Astrocyte of the cerebellum (primary cell): ENCODE data around the gene WWOX.

Experiments
- DNase-seq: peaks from one replicate; pipeline ENCODE4 v3.0.0-alpha.2; 2011; ENCODE audit warnings: low read depth
- H3K4me3 ChIP-seq: 2 replicates; pipeline ENCODE4 v1.5.1; 2011; ENCODE audit warnings: mild to moderate bottlenecking, low read depth, low read length, moderate library complexity
- CTCF ChIP-seq: IDR thresholded peaks from 2 replicates; pipeline ENCODE4 v1.5.1; 2012; ENCODE audit warnings: low read length, low read depth, moderate library complexity, mild to moderate bottlenecking; ENCODE audit errors: missing control alignments
- in situ Hi-C: cut with HindIII; loops from 2 replicates; pipeline ENCODE4 v1.10.0; 2017; ENCODE audit warnings: low sequenced_read_pairs

The WWOX gene

GRCh38 chr16:78487471-78487870 lies 388.0 kb downstream of the WWOX start:
- no peak overlapping the region for H3K4me3 ChIP-seq
- no peak for TF ChIP-seq CTCF
- in situ Hi-C loops: no loop called here
- DNase-seq: no peak

GRCh38 chr16:78489072-78489471 lies 389.6 kb downstream of the WWOX start:
- DNase-seq: no peak
- TF ChIP-seq CTCF: no peak

GRCh38 chr16:78489631-78490030 lies 390.2 kb downstream of the WWOX start:
- no peak for TF ChIP-seq CTCF
- DNase-seq: no peak
- no peak overlapping the region for H3K4me3 ChIP-seq
- in situ Hi-C loops: no loop called here

More at GRCh38 chr16:78489072-78489471, 389.6 kb downstream of the WWOX start:
- in situ Hi-C loops: no loop called here
- no peak overlapping the region for H3K4me3 ChIP-seq

GRCh38 chr16:78490431-78490830 lies 391.0 kb downstream of the WWOX start:
- in situ Hi-C loops: no loop called here
- H3K4me3 ChIP-seq: no peak overlapping the region
- DNase-seq: no peak
- no peak for TF ChIP-seq CTCF

GRCh38 chr16:78490847-78491246 lies 391.4 kb downstream of the WWOX start:
- TF ChIP-seq CTCF: no peak
- DNase-seq: no peak
- H3K4me3 ChIP-seq: no peak overlapping the region
- in situ Hi-C loops: no loop called here

- no peak for DNase-seq
- no peak overlapping the region for H3K4me3 ChIP-seq
- in situ Hi-C loops: no loop called here
- TF ChIP-seq CTCF: no peak
These were observed 394.1 kb downstream of the WWOX start for GRCh38 chr16:78493573-78493972.

GRCh38 chr16:78494105-78494504 lies 394.7 kb downstream of the WWOX start:
- no peak for DNase-seq
- no peak overlapping the region for H3K4me3 ChIP-seq
- no peak for TF ChIP-seq CTCF
- in situ Hi-C loops: no loop called here
